Measurements from ENCODE around the gene ZNF320. TPM values are rescaled to one million over a fixed set of nuclear protein-coding genes. Genes with fewer than 3 reads are reported as not detected.
"Not testable (repeated sequence)": the region's sequence is repeated elsewhere in the genome, so short reads cannot be mapped to it uniquely, and the experiment has no call there.

ZNF320 gene
- total RNA-seq, result 11.4 TPM in 2 replicates

GRCh38 chr19:52897138-52897935 is at the start of gene ZNF320:
TSS of gene ZNF320 (minus strand) at chr19:52897635. CDS start at chr19:52890255, 7,380 bp downstream.
- intact Hi-C loops (cut with micrococcal nuclease), result loop anchor here (1.0 to 5.0 kb wide), 18 partner anchors 25 to 623 kb away; partner anchors contain the start of genes ZNF160, ZNF468, ZNF528 and ZNF600

GRCh38 chr19:52946322-52947310 is 49.2 kb upstream of the ZNF320 start:
- intact Hi-C loops (cut with micrococcal nuclease), result no loop called here

DNA sequence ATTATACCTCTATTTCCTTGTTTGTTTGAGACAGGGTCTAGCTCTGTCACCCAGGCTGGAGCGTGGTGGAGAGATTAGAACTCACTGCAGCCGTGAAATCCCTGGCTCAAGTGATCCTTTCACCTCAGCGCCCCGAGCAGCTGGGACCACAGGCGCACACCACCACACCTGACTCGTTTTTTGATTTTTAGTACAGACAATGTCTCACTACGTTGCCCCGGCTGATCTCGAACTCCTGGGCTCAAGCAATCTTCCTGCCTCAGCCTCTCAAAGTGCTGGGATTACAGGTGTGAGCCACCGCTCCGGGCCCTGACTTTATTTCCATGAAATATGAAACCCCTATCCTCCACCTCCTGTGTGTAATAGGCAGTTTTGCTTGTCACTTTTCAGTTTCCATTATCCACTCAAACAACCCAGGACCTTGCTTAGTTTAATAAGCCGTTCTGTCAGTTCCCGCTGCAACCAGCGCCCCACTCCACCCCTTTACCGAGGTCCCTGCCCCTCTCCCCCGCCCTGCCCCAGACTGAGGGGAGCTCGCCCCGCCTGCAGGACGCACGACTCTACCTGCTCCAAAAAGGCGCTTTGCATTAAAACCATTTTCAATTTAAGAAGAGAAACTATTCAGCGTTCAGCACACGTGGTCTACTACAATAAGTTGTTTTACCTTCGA is 48.4 kb upstream of the ZNF320 start:
- intact Hi-C loops (cut with micrococcal nuclease), result no loop called here

GRCh38 chr19:52944703-52945493 is 47.5 kb upstream of the ZNF320 start:
- intact Hi-C loops (cut with micrococcal nuclease), result loop anchor here (5.0 kb wide), 2 partner anchors 522 to 753 kb away; partner anchors contain the start of genes PPP2R1A and ZNF813

GRCh38 chr19:52943884-52944643 is 46.6 kb upstream of the ZNF320 start:
- intact Hi-C loops (cut with micrococcal nuclease), result loop anchor here (1.0 to 5.0 kb wide), 4 partner anchors 21 to 752 kb away; partner anchors contain the start of genes PPP2R1A, ZNF468, ZNF813 and ZNF888

DNA sequence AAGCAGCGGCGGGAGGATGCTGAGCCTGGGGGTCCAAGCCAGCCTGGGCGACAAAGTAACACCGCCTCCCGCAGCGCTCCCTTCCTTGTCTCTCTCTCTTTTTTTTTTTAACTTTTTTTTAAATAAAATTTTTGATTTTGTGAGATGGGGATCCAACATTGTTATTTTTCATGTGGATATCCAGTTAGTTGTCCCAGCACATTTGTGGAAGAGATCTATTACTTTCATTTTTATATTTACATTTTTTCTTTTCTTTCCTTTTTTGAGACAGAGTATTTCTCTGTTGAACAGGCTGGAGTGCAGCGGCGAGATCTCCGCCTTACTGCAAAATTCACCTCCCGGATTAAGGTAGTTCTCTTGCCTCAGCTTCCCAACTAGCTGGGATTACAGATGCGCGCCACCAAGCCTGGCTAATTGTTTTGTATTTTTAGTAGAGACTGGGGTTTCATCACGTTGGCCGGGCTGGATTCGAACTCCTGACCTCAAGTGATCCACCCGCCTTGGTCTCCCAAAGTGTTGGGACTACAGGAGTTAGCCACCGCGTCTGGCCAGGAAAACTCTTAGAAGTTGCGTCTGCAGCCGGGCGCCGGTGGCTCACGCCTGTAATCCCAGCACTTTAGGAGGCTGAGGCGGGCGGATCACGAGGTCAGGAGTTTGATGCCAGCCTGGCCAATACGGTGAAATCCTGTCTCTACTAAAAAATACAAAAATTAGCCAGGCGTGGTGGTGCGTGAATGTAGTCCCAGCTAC is 45.9 kb upstream of the ZNF320 start:
- intact Hi-C loops (cut with micrococcal nuclease), result loop anchor here (1.0 to 5.0 kb wide), 4 partner anchors 21 to 751 kb away; partner anchors contain the start of genes PPP2R1A, ZNF468, ZNF813 and ZNF888

GRCh38 chr19:52942386-52943133 is 45.1 kb upstream of the ZNF320 start:
- intact Hi-C loops (cut with micrococcal nuclease), result loop anchor here (1.0 to 5.0 kb wide), 17 partner anchors 20 to 750 kb away; partner anchors contain the start of genes PPP2R1A, ZNF160, ZNF320 and ZNF347

DNA sequence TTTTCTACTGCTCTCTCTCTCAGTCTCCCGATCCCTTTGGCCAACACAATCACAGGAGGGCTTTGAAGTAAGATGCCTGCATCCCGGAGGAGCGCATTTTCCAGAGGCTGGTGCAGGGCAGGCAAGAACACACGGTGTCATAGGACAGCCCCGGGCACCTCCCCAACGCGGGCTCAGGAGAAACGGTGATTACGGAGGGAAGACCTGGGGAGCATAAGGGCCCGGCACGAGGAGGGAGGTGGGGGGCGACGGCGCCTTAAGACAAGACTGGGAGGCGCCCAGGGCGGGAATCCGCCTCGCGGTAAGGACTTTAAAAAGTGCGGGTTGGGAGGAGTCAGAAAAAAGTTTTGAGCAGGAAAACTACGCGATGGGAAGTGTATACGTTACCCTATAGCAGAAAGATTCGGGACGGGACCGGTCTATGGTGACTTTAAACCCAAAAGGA is 44.5 kb upstream of the ZNF320 start:
- intact Hi-C loops (cut with micrococcal nuclease), result loop anchor here (1.0 to 5.0 kb wide), 16 partner anchors 19 to 750 kb away; partner anchors contain the start of genes PPP2R1A, ZNF160, ZNF320 and ZNF347

- intact Hi-C loops (cut with micrococcal nuclease), result loop anchor here (5.0 kb wide), 2 partner anchors 526 to 749 kb away; partner anchors contain the start of genes PPP2R1A and ZNF813
These were observed 44.1 kb upstream of the ZNF320 start for GRCh38 chr19:52941523-52941922.

GRCh38 chr19:52940905-52941304 is 43.5 kb upstream of the ZNF320 start:
- intact Hi-C loops (cut with micrococcal nuclease), result loop anchor here (5.0 kb wide), 2 partner anchors 526 to 749 kb away; partner anchors contain the start of genes PPP2R1A and ZNF813

DNA sequence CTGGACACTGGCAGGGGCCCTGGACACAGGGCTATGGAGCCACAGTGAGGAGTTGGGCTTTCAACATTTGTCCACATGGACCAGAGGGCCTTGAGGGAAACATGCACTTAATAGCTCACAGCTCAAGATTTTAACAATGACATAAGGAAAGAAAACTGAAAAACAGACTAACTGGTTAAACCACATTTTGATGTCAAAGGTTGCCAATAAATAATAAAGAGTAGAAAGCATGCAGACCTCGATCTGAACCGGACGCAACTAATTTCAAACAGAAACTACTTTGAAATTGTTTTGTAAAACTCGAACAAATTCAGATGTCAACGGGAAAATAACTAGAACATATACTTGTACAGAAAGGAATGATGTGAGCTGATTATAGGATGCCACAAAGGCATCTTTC is 41.3 kb upstream of the ZNF320 start:
- intact Hi-C loops (cut with micrococcal nuclease), result no loop called here

- intact Hi-C loops (cut with micrococcal nuclease), result no loop called here
These were observed 39.5 kb upstream of the ZNF320 start for GRCh38 chr19:52936954-52937325.

DNA sequence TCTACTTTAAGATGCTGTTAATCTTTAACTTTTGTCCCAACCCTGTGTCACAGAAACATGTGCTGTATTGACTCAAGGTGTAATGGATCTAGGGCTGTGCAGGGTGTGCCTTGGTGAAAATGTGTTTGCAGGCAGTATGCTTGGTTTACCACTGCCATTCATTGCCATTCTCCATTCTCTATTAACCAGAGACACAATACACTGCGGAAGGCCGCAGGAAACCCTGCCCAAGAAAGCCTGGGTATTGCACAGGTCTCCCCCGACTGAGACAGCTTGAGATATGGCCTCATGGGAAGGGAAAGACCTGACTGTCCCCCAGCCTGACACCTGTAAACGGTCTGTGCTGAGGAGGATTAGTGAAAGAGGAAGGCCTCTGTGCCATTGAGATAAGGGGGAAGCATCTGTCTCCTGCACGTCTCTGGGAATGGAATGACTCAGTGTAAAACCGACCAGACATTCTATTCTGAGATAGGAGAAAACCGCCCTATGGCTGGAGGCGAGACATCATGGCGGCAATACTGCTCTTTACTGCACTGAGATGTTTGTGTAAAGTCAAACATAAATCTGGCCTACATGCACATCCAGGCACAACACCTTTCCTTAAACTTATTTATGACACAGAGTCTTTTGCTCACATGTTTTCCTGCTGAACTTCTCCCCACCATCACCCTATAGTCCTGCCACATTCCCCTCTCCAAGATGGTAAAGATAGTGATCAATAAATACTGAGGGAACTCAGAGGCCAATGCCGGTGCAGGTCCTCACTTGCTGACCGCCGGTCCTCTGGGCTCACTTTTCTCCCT is 38.9 kb upstream of the ZNF320 start:
- intact Hi-C loops (cut with micrococcal nuclease), result no loop called here

DNA sequence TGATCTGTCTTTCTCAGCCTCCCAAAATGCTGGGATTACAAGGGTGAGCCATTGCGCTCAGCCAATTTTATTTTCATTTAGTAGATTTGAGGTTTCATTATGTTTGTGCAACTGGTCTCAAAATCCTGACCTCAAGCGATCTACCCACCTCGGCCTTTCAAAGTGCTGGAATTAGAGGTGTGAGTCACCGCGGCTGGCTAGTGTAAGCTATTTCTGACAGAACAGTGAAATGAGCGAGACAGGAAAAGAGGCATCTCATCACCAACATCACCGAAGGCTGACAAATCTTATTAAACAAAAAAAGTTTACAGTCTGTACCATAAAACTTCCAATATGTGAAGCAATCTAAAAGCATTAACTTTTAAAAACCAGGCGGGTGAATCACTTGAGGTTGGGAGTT is 38.0 kb upstream of the ZNF320 start:
- intact Hi-C loops (cut with micrococcal nuclease), result no loop called here

DNA sequence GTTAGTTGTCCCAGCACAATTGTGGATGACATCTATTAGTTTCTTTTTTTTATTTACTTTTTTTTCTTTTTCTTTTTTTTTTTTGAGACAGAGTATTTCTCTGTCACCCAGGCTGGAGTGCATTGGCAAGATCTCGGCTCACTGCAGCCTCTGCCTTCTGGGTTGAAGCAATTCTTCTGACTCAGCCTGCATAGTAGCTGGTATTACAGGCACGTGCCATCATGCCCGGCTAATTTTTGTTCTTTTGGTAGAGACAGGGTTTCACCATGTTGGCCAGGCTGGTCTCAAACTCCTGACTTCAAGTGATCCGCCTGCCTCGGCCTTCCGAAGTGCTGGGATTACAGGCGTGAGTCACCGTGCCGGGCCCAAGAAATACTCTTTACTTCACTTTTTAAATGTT is 27.2 kb upstream of the ZNF320 start:
- intact Hi-C loops (cut with micrococcal nuclease), result not testable (repeated sequence)

GRCh38 chr19:52923778-52924593 is 26.6 kb upstream of the ZNF320 start:
- intact Hi-C loops (cut with micrococcal nuclease), result loop anchor here (2.0 kb wide), 12 partner anchors 19 to 783 kb away; partner anchors contain the start of genes ZNF160, ZNF320, ZNF468 and ZNF525
